ENCODE measurements around the gene RAPGEF2. TPM values are rescaled to one million over a fixed set of nuclear protein-coding genes. Genes with fewer than 3 reads are reported as not detected.

RAPGEF2 gene
- total and polyA plus RNA-seq, 2 donors (not counting 3 experiments of a cell fraction or from before 2014, with no cell fraction given), result 28.7 to 55.2 TPM

GRCh38 chr4:159281771-159282170 lies 178.9 kb downstream of the RAPGEF2 start:
- no TSS peak for BruUV-seq (replicated peaks)
- Histone ChIP-seq H2AFZ (ENCODE audit: low read depth, low read length) (no peak overlapping the region), H3K27me3 (ENCODE audit: control insufficient read depth in 2 of 2, insufficient read depth in 2 of 2, low read length in 2 of 2) (no peaks in the 10 kb centered on the region), H3K4me1 (ENCODE audit: control insufficient read depth, extremely low read depth, insufficient read depth, low read length) (peaks cover 20% of the 10 kb centered on the region), H3K9me3 (replicated peaks; ENCODE audit: control insufficient read depth, insufficient read depth, low read length) (no peaks in the 10 kb centered on the region), H3K79me2 (ENCODE audit: control insufficient read depth, insufficient read depth, low read length) (no peaks in the 10 kb centered on the region), H3K9me1 (replicated peaks; ENCODE audit: control insufficient read depth, extremely low read depth, insufficient read depth, low read length) (no peaks in the 10 kb centered on the region), H3K4me3 (replicated peaks in 1 of 3; ENCODE audit: insufficient read depth in 1 of 3, low read depth in 1 of 3, low read length in 3 of 3) (no peak overlapping the region), H3K4me2 (ENCODE audit: insufficient read depth, low read length) (no peak overlapping the region), H3K9ac (replicated peaks; ENCODE audit: extremely low read depth, insufficient read depth, low read length) (no peak overlapping the region), H3K27ac (ENCODE audit: insufficient read depth, low read depth, low read length) (no peak overlapping the region), H3K36me3 (ENCODE audit: control insufficient read depth in 2 of 2, extremely low read depth in 1 of 2, insufficient read depth in 2 of 2, low read length in 2 of 2) (no peaks in the 10 kb centered on the region), H4K20me1 (replicated peaks; ENCODE audit: control insufficient read depth, extremely low read depth, insufficient read depth, low read length) (no peaks in the 10 kb centered on the region)
- no peak for DNase-seq (ENCODE audit: low read depth, low spot score)
- dilution Hi-C loops (cut with MboI; ENCODE audit: extremely low pct_ligation_motif_present, low sequenced_read_pairs), result no loop called here
- intact Hi-C loops (cut with micrococcal nuclease), result no loop called here
- no peak for TF ChIP-seq POLR2AphosphoS5 (IDR thresholded peaks at IDR 0.05; ENCODE audit: insufficient read depth, low read depth, low read length)
- no peak for TF ChIP-seq POLR2A (IDR thresholded peaks at IDR 0.05; ENCODE audit: low read depth, low read length)
- TF ChIP-seq CTCF (IDR thresholded peaks at IDR 0.05; ENCODE audit: extremely low read depth in 1 of 2, insufficient read depth in 1 of 2, low read depth in 1 of 2, low read length in 2 of 2), result no peak
- TF ChIP-seq MYC (IDR thresholded peaks at IDR 0.05; ENCODE audit: low read depth, low read length), result no peak
- TF ChIP-seq EZH2 (IDR thresholded peaks at IDR 0.05; ENCODE audit: borderline replicate concordance, low read depth, low read length, severe bottlenecking), result no peak
- no peak for TF ChIP-seq MAX (IDR thresholded peaks at IDR 0.05; ENCODE audit: insufficient read depth, insufficient read length)
- TF ChIP-seq JUN (IDR thresholded peaks at IDR 0.05; ENCODE audit: borderline replicate concordance, insufficient read depth, insufficient read length, low read depth), result no peak
- no peak for TF ChIP-seq FOS (IDR thresholded peaks at IDR 0.05; ENCODE audit: borderline replicate concordance, insufficient read depth, low read length)
- no peak for TF ChIP-seq GATA2 (IDR thresholded peaks at IDR 0.05; ENCODE audit: insufficient read depth, insufficient read length, low read depth, low read length)
- ChIA-PET POLR2A (interaction anchor here (0.7 kb wide), 1 partner anchor 911 kb away, joined by 4 read pairs; no protein-coding TSS in a partner anchor), CTCF (interaction anchor here (0.6 to 2.4 kb wide), 5 partner anchors 9 to 54 kb away, joined by 3 to 7 read pairs (median 3); no protein-coding TSS in a partner anchor)
- no peak for FAIRE-seq
